ENCODE results near the gene SUV39H2.
"Not testable (repeated sequence)": the region's sequence is repeated elsewhere in the genome, so short reads cannot be mapped to it uniquely, and the experiment has no call there.

SUV39H2 gene

DNA sequence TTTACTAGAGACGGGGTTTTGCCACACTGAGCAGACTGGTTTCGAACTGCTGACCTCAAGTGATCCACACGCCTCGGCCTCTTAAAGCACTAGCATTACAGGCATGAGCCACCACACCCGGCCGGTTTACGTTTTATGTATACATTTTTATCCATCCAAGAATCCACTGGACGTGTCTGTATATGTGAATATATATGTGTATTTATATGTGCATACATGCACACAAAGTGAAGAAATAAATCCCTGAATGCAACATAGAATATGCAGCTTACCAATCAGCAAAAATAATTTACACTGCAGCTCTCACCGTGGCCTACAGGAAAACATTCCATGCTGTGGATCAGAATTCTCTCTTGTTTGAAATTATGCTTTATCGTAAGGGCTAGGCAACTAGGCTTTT lies 51.9 kb downstream of the SUV39H2 start:
- DNase-seq (ENCODE audit: low spot score) (no peak), FAIRE-seq (no peak)

DNA sequence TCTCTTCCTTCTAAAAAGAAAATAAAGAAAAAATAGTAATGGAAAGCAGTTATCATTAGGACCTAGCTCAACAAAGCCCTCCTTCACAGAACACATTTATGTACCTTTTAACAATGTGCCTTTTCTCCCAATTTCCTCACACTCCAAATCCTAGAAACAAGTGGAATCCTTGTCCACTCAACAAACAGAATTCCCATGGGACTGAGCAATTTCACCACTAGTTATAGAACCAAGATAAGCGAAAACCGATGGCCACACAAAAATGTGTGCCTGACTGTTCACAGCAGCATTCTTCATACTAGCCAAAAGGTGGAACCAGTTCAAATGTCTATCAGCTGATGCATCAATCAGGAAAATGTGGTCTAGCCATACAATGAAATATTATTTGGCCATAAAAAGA lies 57.9 kb downstream of the SUV39H2 start:
- DNase-seq (ENCODE audit: low spot score), result no peak

DNA sequence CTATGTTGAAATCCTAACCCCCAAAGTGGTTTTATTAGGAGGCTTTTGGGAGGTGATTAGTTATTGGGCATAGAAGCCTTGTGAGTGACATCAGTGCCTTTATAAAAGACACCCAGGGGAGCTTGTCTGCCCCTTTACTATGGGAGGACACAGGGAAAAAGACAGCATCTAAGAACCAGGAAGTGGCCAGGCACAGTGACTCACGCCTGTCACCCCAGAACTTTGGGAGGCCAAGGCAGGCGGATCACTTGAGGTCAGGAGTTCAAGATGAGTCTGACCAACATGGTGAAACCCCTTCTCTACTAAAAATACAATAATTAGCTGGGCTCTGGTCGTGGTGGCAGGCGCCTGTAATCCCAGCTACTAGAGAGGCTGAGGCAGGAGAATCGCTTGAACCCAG lies 60.3 kb downstream of the SUV39H2 start:
- DNase-seq (ENCODE audit: low spot score), result peak; percentile 8
- peak; percentile 32 for FAIRE-seq

More for the DNA sequence above, 57.9 kb downstream of the SUV39H2 start:
- FAIRE-seq, result no peak

DNA sequence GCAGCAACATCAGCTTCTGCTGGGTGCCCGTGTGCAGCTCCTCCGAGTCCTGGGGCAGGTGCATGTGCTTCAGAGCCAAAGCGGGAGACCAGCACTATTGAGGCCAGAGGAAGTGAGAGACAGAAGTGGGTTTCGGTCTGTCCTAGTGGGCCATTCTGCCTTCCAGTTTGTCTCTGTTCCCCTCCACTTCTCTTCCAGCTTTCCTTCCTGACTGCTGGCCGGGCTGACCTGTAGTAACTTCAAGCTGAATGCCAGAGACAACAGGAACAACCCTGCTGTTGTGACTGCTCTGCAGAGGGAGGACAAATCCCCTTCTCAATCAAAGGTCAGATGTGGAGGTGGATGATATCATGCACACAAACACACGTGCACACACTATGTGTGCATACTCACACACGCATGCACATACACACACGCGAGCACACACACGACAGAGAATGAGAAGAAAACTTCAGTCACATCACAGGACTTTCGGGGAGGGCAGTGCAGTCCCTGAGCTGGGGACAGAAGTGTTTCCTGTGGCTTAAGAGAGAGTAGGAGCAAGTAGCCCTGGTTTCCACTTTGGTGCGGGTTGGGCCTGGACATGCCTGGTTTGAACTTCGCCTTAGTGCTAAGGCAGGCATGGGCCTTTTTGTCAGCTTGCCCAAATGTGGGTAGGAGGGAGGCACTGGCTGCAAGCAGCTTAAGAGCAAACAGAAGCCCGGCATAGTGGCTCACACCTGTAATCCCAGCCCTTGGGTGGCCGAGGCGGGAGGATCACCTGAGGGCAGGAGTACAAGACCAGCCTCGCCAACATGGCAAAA lies 63.7 kb downstream of the SUV39H2 start:
- not testable (repeated sequence) for FAIRE-seq

DNA sequence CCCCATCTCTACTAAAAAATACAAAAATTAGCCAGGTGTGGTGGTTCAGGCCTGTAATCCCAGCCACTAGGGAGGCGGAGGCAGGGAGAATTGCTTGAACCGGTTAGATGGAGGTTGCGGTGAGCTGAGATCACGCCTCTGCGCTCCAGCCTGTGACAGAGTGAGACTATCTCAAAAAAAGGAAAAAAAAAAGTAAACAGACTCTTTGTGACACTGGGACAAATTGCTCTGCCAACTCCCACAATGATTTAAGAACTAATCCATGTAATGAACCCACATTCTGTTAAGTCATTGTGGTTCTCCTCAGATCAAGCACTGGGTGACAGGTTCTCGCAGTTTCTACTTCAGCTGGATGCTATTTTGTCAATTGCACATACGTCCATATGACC lies 64.3 kb downstream of the SUV39H2 start:
- not testable (repeated sequence) for DNase-seq (ENCODE audit: low spot score); FAIRE-seq

More for the DNA sequence above, 63.7 kb downstream of the SUV39H2 start:
- DNase-seq (ENCODE audit: low spot score), result not testable (repeated sequence)

DNA sequence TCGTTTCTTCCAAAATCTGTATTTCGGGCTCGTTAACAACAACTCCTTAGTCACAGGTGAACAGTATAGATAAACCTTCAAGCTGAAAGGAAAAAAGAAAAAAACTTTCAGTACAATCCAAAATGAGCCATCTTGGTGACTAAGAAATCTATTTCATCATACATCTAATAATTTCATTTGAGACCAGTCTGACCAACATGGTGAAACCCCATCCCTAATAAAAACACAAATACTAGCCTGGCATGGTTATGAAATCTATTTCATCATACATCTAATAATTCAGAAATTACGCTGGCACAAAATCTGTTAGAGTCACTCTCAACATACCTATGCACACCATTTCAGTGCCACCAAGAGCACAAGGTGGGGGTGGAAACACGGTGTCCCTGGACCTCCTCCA lies 66.4 kb downstream of the SUV39H2 start:
- DNase-seq (ENCODE audit: low spot score), result no peak
- no peak for FAIRE-seq

DNA sequence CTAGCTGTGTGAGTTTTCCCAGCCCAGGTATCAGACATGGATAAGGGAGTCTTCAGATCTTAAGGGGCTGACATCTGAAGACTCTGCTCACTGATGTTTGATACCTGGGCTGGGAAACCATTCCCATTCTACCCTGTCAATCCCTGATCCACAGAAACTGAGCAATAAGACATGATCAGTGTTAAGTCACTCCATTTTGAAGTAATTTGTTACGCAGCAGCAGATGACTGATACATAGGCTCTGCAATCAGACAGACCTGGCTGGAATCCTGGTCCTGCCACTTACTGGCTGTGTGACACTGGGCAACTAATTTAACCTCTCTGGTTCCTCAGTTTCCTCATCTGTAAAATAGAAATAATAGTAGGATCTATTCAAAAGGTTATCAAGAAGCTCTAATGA lies 68.6 kb downstream of the SUV39H2 start:
- DNase-seq (ENCODE audit: low spot score), result no peak
- no peak for FAIRE-seq

DNA sequence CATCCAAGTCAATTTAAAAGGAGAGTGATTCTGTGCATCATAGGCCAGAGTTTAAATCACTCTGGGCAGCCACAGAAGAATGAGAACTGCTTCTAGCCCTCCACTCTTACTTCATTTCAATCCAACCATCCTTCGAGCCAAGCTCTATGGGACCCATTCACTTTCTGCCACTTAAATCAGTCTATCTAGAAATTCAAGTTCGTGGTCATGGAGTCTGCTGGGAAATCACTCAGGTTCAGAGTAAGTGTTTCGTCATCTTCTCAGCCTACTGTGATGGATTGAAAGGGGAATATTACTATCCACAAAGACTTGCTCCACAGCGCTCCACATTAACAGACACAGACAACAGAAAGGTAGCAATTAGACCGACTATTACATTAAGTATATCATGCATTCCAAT lies 70.6 kb downstream of the SUV39H2 start:
- DNase-seq (ENCODE audit: low spot score) (no peak), FAIRE-seq (no peak)

DNA sequence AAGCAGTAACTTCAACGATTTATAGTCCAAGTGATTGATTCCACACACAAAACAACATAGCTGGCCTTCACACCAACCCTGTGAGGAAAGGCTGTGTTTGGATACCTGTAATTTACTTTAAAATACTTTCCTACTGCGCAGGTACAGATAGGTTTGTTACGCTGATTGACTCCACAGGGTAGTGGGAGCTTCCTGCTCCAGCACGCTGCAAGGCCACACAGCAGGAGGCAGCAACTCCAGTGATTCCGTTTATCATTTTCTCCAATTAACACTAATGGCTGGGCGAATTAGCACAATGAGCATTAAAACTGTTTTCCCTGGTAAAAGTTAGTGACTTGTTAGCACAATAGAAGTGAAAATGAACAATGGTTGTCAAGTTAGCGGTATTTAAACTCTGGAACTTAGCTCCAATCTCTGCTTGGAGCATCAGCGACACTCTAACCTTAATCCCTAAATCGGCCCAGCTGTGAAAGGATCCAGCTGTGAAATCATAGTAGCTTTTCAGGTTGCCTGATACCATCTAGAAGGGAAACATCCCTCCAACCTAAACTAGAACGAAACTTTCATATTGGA lies 74.3 kb downstream of the SUV39H2 start:
- FAIRE-seq (no peak), DNase-seq (ENCODE audit: low spot score) (no peak)

DNA sequence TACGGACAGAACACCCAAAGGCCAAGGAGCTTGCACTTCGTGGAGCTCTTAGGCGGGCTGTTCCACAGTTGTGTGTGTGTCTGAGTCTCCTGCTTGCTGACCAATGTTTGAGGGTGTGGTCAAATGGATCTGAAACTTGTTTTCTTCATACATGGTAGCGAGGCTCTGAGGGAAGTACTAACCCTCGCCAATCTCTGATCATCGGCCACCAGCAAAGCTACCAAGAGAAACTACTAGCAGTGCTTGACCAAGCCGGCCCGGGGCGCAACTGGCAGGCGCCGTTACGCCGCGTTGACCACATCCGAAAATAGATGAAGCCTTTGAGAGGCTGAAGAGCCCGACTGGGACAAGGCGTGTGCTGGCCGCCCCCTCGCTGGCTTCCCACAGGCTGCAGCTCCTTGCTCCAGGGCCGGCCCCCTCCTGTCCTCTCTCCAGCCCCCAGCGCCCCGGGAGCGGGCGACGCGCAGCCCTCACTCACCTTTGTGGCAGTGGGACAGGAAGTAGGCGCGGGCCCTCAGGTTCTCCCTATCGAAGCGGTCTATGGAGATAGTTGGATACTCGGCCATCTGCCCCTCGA lies 74.8 kb downstream of the SUV39H2 start:
- DNase-seq (ENCODE audit: low spot score) (peak; percentile 33), FAIRE-seq (no peak)
